ENCODE results near the gene GALNT14. TPM values are rescaled to one million over a fixed set of nuclear protein-coding genes. Genes with fewer than 3 reads are reported as not detected.

Gene GALNT14
- total RNA-seq, 1 donor from 2014 or later, result 2.1 TPM

DNA sequence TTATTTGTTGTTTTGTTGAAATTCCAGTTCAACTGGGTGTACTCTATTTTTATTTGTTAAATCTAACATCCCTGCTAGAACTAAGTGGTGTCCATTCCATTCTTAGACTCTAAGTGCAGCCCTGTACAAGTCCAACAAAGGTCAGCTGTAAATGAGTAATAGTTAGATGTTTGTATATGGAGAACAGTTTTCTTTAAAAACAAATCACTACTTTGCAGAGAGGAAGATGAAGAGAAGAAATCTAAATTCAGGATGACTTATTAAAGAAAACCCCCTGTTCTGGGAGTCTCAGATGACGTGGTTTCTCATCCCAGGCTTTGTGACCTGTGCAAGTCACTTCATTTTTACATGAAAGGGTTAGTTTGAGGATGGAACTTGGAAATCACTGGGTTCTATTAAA, 57.9 kb downstream of the GALNT14 start:
- no peaks in the 10 kb centered on the region for H3K36me3 Mint-ChIP-seq (ENCODE audit: low read depth, unreplicated experiment)
- H3K27me3 Mint-ChIP-seq (ENCODE audit: low read depth, unreplicated experiment), result peaks cover 16% of the 10 kb centered on the region
- H3K4me3 ChIP-seq (ENCODE audit: insufficient read depth, low read depth, low read length), result no peak overlapping the region
- H3K4me1 Mint-ChIP-seq (ENCODE audit: low read depth, unreplicated experiment), result peaks cover 3% of the 10 kb centered on the region
- H3K27ac Mint-ChIP-seq (ENCODE audit: unreplicated experiment), result no peak overlapping the region
- DNase-seq (ENCODE audit: low read depth), result no peak
- H3K9ac ChIP-seq (ENCODE audit: low read length), result no peak overlapping the region
- no peak for FAIRE-seq
- H4K20me1 ChIP-seq (ENCODE audit: insufficient read depth, low read length), result no peaks in the 10 kb centered on the region
- H3K36me3 ChIP-seq (ENCODE audit: insufficient read depth, low read length), result no peaks in the 10 kb centered on the region
- TF ChIP-seq EZH2 (IDR thresholded peaks at IDR 0.05; ENCODE audit: insufficient read depth, low read length), result no peak
- no peak for TF ChIP-seq CTCF (IDR thresholded peaks at IDR 0.05; ENCODE audit: insufficient read depth, low read depth, low read length)
- no peak overlapping the region for H3K27ac ChIP-seq (ENCODE audit: low read depth, low read length)
- H3K4me3 Mint-ChIP-seq (ENCODE audit: unreplicated experiment), result no peak overlapping the region
- peaks cover 3% of the 10 kb centered on the region for H3K9me3 ChIP-seq (ENCODE audit: insufficient read depth, low read depth, low read length)
- no peaks in the 10 kb centered on the region for H3K9me3 Mint-ChIP-seq (ENCODE audit: unreplicated experiment)
- H3K27me3 ChIP-seq (ENCODE audit: insufficient read depth, low read length), result no peaks in the 10 kb centered on the region
- H3K4me1 ChIP-seq (ENCODE audit: insufficient read depth, low read length), result no peaks in the 10 kb centered on the region
- no peak overlapping the region for H3K4me2 ChIP-seq (ENCODE audit: low read length)
- H2AFZ ChIP-seq (ENCODE audit: low read depth, low read length), result no peak overlapping the region
- H3K79me2 ChIP-seq (ENCODE audit: insufficient read depth, low read length), result no peaks in the 10 kb centered on the region

- Histone ChIP-seq H3K9ac (ENCODE audit: low read length) (no peak overlapping the region), H4K20me1 (ENCODE audit: insufficient read depth, low read length) (no peaks in the 10 kb centered on the region), H3K4me3 (ENCODE audit: insufficient read depth, low read depth, low read length) (no peak overlapping the region), H3K27ac (ENCODE audit: low read depth, low read length) (no peak overlapping the region), H3K4me2 (ENCODE audit: low read length) (no peak overlapping the region), H2AFZ (ENCODE audit: low read depth, low read length) (no peak overlapping the region), H3K4me1 (ENCODE audit: insufficient read depth, low read length) (no peaks in the 10 kb centered on the region), H3K9me3 (ENCODE audit: insufficient read depth, low read depth, low read length) (peaks cover 3% of the 10 kb centered on the region), H3K36me3 (ENCODE audit: insufficient read depth, low read length) (no peaks in the 10 kb centered on the region), H3K27me3 (ENCODE audit: insufficient read depth, low read length) (no peaks in the 10 kb centered on the region), H3K79me2 (ENCODE audit: insufficient read depth, low read length) (no peaks in the 10 kb centered on the region)
- Mint-ChIP-seq H3K27me3 (ENCODE audit: low read depth, unreplicated experiment) (peaks cover 16% of the 10 kb centered on the region), H3K9me3 (ENCODE audit: unreplicated experiment) (peaks cover 2% of the 10 kb centered on the region), H3K4me1 (ENCODE audit: low read depth, unreplicated experiment) (peaks cover 3% of the 10 kb centered on the region), H3K27ac (ENCODE audit: unreplicated experiment) (no peak overlapping the region), H3K36me3 (ENCODE audit: low read depth, unreplicated experiment) (no peaks in the 10 kb centered on the region), H3K4me3 (ENCODE audit: unreplicated experiment) (no peak overlapping the region)
- TF ChIP-seq EZH2 (IDR thresholded peaks at IDR 0.05; ENCODE audit: insufficient read depth, low read length) (no peak), CTCF (IDR thresholded peaks at IDR 0.05; ENCODE audit: insufficient read depth, low read depth, low read length) (no peak)
- no peak for DNase-seq (ENCODE audit: low read depth)
- FAIRE-seq, result no peak
These were observed 58.6 kb downstream of the GALNT14 start for GRCh38 chr2:31079665-31080064.

- Mint-ChIP-seq H3K9me3 (ENCODE audit: unreplicated experiment) (peaks cover 8% of the 10 kb centered on the region), H3K27ac (ENCODE audit: unreplicated experiment) (no peak overlapping the region)
These were observed 59.6 kb downstream of the GALNT14 start for GRCh38 chr2:31078579-31079105.

More at GRCh38 chr2:31078579-31079105, 59.6 kb downstream of the GALNT14 start:
- H3K27ac ChIP-seq (ENCODE audit: low read depth, low read length), result no peak overlapping the region
- H3K27me3 ChIP-seq (ENCODE audit: insufficient read depth, low read length), result no peaks in the 10 kb centered on the region
- FAIRE-seq, result no peak
- H3K9ac ChIP-seq (ENCODE audit: low read length), result no peak overlapping the region
- no peaks in the 10 kb centered on the region for H3K36me3 ChIP-seq (ENCODE audit: insufficient read depth, low read length)
- Mint-ChIP-seq H3K27me3 (ENCODE audit: low read depth, unreplicated experiment) (peaks cover 12% of the 10 kb centered on the region), H3K36me3 (ENCODE audit: low read depth, unreplicated experiment) (peaks cover 2% of the 10 kb centered on the region), H3K4me1 (ENCODE audit: low read depth, unreplicated experiment) (peaks cover 3% of the 10 kb centered on the region), H3K4me3 (ENCODE audit: unreplicated experiment) (no peak overlapping the region)
- H3K79me2 ChIP-seq (ENCODE audit: insufficient read depth, low read length), result no peaks in the 10 kb centered on the region
- H3K4me1 ChIP-seq (ENCODE audit: insufficient read depth, low read length), result no peaks in the 10 kb centered on the region
- no peaks in the 10 kb centered on the region for H4K20me1 ChIP-seq (ENCODE audit: insufficient read depth, low read length)
- DNase-seq (ENCODE audit: low read depth), result no peak
- H3K9me3 ChIP-seq (ENCODE audit: insufficient read depth, low read depth, low read length), result peaks cover 5% of the 10 kb centered on the region
- H3K4me2 ChIP-seq (ENCODE audit: low read length), result no peak overlapping the region
- no peak overlapping the region for H3K4me3 ChIP-seq (ENCODE audit: insufficient read depth, low read depth, low read length)
- TF ChIP-seq CTCF (IDR thresholded peaks at IDR 0.05; ENCODE audit: insufficient read depth, low read depth, low read length), result no peak
- TF ChIP-seq EZH2 (IDR thresholded peaks at IDR 0.05; ENCODE audit: insufficient read depth, low read length), result no peak
- H2AFZ ChIP-seq (ENCODE audit: low read depth, low read length), result no peak overlapping the region
